Retinal pigment epithelial cell (primary cell): ENCODE measurements around the gene SPP1.

Experiments
- DNase-seq: peaks from one replicate; pipeline ENCODE4 v3.0.0-alpha.2; 2010; ENCODE audit warnings: low read depth
- H3K4me3 ChIP-seq: 2 replicates; pipeline ENCODE4 v1.5.1; 2011; ENCODE audit warnings: mild to moderate bottlenecking, low read length, control low read depth, moderate library complexity
- TF ChIP-seq, protein P1 (sequence below): conservative IDR thresholded peaks from 2 replicates; pipeline ENCODE4 v1.5.1; 2011; ENCODE audit warnings: low read depth, low read length, control low read depth, inconsistent platforms

Gene SPP1

DNA sequence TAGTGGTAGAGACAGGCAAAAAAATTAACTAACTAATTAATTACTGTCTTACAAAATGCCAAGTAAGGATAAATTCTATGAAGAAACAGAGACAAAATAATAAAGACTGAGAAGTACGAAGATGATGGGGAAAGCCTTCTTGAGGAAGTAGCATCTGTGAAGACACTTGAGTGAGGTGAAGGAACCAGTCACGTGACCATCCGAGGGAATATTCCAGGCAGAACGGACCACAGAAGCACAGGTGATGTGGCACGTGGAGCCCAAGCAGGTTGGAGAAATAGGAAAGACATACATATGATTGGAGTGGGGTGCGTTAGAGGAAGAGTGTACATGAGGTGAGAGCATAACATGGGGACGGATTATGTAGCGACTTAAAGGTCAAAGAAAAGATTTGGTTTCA, 30.5 kb upstream of the SPP1 start:
- TF ChIP-seq, protein P1, sequence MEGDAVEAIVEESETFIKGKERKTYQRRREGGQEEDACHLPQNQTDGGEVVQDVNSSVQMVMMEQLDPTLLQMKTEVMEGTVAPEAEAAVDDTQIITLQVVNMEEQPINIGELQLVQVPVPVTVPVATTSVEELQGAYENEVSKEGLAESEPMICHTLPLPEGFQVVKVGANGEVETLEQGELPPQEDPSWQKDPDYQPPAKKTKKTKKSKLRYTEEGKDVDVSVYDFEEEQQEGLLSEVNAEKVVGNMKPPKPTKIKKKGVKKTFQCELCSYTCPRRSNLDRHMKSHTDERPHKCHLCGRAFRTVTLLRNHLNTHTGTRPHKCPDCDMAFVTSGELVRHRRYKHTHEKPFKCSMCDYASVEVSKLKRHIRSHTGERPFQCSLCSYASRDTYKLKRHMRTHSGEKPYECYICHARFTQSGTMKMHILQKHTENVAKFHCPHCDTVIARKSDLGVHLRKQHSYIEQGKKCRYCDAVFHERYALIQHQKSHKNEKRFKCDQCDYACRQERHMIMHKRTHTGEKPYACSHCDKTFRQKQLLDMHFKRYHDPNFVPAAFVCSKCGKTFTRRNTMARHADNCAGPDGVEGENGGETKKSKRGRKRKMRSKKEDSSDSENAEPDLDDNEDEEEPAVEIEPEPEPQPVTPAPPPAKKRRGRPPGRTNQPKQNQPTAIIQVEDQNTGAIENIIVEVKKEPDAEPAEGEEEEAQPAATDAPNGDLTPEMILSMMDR, result no peak
- H3K4me3 ChIP-seq, result no peak overlapping the region
- no peak for DNase-seq

DNA sequence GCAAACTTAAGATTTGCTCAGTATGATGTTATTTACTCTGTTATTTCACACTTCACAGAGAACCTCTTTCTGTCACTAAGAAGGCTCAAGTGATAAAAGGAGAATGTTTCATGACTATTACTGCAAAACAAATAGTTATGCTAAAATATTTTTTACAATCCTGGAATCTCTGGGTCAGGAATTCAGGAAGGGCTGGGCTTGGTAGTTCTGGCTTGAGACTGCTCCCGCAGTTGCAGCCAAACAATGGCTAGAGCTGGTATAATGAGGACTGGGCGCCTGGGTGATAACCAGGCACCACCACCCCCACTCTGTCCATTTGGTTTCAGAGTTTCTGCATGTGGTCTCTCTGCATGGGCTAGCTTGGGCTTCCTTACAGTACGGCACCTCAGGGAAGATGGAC, 28.7 kb upstream of the SPP1 start:
- no peak overlapping the region for H3K4me3 ChIP-seq
- TF ChIP-seq, protein P1, result no peak

DNA sequence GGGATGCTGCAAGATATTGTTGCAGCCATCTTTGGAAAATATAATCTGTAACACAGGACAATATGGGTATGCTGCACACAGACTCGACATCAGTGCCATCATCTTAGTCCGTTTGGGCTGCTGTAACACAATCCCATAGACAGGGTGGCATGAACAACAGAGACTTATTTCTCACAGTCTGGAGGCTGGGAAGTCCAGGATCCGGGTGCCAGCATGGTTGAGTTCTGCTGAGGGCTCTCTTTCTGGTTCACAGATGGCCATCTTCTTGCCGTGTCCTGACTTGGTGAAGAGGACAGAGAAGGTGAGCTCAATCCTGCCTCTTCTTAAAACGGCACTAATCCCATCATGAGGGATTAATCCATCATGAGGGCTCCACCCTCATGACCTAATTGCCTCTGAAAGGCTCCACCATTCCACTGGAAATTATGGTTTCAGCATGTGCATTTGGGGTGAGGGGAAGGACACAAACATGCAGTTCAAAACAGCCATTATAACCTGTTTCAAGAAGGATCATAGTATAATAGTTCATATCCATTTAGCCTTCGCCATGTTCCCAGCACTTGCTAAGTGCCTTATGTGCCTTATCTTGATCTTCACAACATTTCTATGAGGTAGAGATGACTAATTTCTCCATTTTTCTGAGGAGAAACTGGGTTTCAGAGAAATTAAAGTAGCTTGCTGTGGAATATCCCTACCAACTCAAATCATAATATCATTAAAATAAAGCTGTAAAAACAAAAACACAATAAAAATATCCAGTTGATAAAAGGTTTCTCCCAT, 27.9 kb upstream of the SPP1 start:
- no peak for DNase-seq
- no peak overlapping the region for H3K4me3 ChIP-seq
- TF ChIP-seq, protein P1, result no peak

More for the DNA sequence above, 28.7 kb upstream of the SPP1 start:
- no peak for DNase-seq

DNA sequence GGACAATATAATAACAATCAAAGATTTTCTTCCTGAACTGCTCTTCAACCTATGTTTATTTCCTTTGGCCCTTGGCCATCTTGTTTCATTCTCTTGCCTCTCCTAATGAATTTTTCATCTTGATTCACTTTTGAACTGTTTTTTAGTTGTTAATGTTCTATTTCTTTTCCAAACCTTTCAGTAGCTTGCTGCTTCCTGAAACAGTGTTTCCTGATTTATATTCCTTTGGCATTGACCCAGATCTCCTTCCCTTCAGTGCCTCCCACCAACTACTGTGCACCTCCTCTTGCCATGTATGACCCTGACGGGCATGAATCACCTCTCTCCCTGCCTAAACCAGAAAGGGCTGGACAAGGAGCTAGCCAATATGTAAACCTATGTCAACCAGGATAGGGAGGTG, 25.6 kb upstream of the SPP1 start:
- no peak for DNase-seq

DNA sequence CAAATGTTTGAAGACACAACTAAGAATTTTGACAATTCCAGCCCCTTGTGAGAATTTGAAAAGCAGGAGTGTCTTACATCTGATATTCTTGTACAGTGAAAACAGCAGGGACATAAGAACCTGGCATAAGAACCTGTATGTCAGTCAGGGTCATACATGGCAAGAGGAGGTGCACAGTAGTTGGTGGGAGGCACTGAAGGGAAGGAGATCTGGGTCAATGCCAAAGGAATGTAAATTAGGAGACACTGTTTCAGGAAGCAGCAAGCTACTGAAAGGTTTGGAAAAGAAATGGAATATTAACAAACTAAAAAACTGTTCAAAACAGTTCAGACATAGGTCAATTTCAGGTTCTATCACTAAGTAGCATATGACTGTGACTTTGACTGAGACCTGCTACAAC, 25.0 kb upstream of the SPP1 start:
- DNase-seq, result no peak
- H3K4me3 ChIP-seq, result no peak overlapping the region
- TF ChIP-seq, protein P1, result no peak

More for the DNA sequence above, 25.6 kb upstream of the SPP1 start:
- TF ChIP-seq, protein P1, result no peak
- no peak overlapping the region for H3K4me3 ChIP-seq

DNA sequence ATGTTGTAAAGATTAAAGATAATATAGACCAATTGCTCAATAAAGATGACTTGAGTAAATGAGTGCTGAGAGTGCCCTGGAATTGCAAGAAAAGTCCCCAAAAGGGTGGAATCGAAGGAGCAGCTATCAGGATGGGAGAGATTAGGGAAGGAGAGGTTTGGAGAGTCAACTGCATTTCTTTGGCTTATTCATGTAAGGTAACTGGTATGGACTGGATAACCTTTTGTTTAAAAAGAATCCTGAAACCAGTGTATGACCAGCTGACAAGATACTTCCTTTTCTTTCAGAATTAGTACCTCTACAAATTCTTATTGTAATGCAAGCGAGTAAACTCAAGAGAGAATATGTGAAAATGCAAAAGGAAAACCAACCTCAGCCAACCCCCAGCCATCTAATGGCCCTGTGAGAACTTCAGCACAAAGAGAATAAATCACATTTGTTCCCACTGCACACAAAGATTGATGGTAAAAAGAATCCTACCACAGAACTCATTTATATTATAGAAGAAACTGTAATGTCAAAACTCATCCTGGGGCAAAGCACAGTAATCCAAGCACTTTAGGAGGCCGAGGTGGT, 24.5 kb upstream of the SPP1 start:
- no peak for DNase-seq
- TF ChIP-seq, protein P1, result no peak
- H3K4me3 ChIP-seq, result no peak overlapping the region

GRCh38 chr4:87953826-87954225, 21.7 kb upstream of the SPP1 start:
- DNase-seq, result no peak
- no peak overlapping the region for H3K4me3 ChIP-seq
- TF ChIP-seq, protein P1, result no peak
